ENCODE results near the gene STT3A. TPM values are rescaled to one million over a fixed set of nuclear protein-coding genes. Genes with fewer than 3 reads are reported as not detected.
A peak's percentile ranks its signal among the peaks of the same experiment; 100 is the strongest.

STT3A gene
- total RNA-seq, 1 experiment from 2014 or later = 293 TPM

DNA sequence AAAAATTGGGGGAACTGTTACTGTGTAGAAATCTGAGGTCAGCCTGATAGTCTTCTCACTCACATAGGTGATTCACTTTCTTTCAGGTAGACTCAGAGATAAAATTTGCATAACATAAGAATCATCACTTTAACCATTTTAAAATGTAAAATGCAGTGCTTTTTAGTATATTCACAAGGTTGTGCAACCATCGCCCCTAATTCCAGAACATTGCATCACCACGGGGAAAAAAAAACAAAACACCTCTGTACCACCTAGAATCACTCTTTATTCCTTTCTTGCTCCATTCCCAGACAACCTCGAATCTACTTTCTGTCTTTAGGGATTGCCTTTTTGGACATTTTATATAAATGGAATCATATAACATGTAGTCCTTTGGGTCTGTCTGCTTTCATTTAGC lies 53.2 kb downstream of the STT3A start:
- no peak for TF ChIP-seq CTCF (IDR thresholded peaks at IDR 0.05; ENCODE audit: unreplicated experiment)
- DNase-seq (ENCODE audit: unreplicated experiment) = no peak
- Mint-ChIP-seq H3K9me3 (ENCODE audit: unreplicated experiment) (no peaks in the 10 kb centered on the region), H3K36me3 (ENCODE audit: insufficient read depth, unreplicated experiment) (peaks cover 59% of the 10 kb centered on the region), H3K27ac (ENCODE audit: low read depth, unreplicated experiment) (no peak overlapping the region), H3K4me3 (ENCODE audit: unreplicated experiment) (no peak overlapping the region), H3K27me3 (ENCODE audit: insufficient read depth, unreplicated experiment) (no peaks in the 10 kb centered on the region), H3K4me1 (ENCODE audit: insufficient read depth, unreplicated experiment) (peaks cover 14% of the 10 kb centered on the region)
- POLR2A ChIA-PET = no interaction called here
- intact Hi-C loops (cut with micrococcal nuclease) = no loop called here
- BruUV-seq (replicated peaks) = no TSS peak
- CTCF ChIA-PET = no interaction called here

DNA sequence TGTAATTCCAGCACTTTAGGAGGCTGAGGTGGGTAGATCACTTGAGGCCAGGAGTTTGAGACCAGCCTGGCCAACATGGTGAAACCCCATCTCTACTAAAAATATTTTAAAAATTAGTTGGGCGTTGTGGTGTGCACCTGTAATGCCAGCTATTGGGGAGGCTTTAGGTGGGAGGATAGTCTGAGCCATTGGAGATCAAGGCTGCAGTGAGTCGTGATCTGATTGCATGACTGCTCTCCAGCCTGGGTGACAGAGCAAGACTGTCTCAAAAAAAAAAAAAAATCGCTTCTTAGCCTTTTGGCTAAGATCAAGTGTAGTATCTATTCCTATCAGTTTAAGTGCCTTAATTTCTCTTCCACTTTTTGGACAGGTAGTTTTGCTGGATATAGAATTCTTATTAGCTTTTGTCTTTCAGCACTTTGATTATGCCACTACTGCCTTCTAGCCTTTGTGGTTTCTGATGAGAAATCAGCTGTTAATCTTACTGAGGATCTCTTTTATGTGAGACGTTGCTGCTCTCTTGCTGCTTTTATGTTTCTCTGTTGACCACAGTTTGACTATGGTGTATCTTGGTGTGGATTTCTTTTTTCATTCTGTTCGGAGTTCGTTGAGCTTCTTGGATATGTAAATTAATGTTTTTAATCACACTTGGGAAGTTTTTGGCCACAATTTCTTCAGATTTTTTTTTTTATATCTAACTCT lies 57.0 kb downstream of the STT3A start:
- intact Hi-C loops (cut with micrococcal nuclease) = no loop called here
- ChIA-PET POLR2A (interaction anchor here (0.6 to 0.9 kb wide), 2 partner anchors 57 to 729 kb away, joined by 3 to 8 read pairs; partner anchors contain the start of gene STT3A), CTCF (interaction anchor here (0.6 to 1.4 kb wide), 4 partner anchors 13 to 320 kb away, joined by 3 to 4 read pairs (median 4); no protein-coding TSS in a partner anchor)
- H3K27ac Mint-ChIP-seq (ENCODE audit: low read depth, unreplicated experiment) = no peak overlapping the region
- H3K4me1 Mint-ChIP-seq (ENCODE audit: insufficient read depth, unreplicated experiment) = peaks cover 5% of the 10 kb centered on the region
- no TSS peak for BruUV-seq (replicated peaks)
- no peaks in the 10 kb centered on the region for H3K27me3 Mint-ChIP-seq (ENCODE audit: insufficient read depth, unreplicated experiment)
- DNase-seq (ENCODE audit: unreplicated experiment) = no peak
- no peak overlapping the region for H3K4me3 Mint-ChIP-seq (ENCODE audit: unreplicated experiment)
- H3K9me3 Mint-ChIP-seq (ENCODE audit: unreplicated experiment) = no peaks in the 10 kb centered on the region
- H3K36me3 Mint-ChIP-seq (ENCODE audit: insufficient read depth, unreplicated experiment) = peaks cover 55% of the 10 kb centered on the region
- TF ChIP-seq CTCF (IDR thresholded peaks at IDR 0.05; ENCODE audit: unreplicated experiment) = no peak

DNA sequence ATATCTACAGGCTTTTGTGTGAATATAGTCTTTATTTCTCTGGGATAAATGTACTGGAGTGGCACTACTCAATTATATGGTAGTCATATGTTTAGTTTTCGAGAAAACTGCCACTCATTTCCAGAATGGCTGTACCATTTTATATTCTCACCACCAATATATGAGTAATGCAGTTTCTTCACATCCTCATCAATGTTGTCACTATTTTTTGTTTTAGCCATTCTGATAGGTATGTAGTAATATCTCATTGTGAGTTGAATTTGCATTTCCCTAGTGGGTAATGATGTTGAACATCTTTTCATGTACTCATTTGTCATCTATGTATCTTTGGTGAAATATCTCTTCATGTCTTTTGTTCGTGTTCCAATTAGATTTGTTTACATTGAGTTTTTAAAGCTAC lies 70.0 kb downstream of the STT3A start:
- Mint-ChIP-seq H3K9me3 (ENCODE audit: unreplicated experiment) (peaks cover 26% of the 10 kb centered on the region), H3K36me3 (ENCODE audit: insufficient read depth, unreplicated experiment) (peaks cover 25% of the 10 kb centered on the region), H3K4me1 (ENCODE audit: insufficient read depth, unreplicated experiment) (peaks cover 5% of the 10 kb centered on the region), H3K27me3 (ENCODE audit: insufficient read depth, unreplicated experiment) (no peaks in the 10 kb centered on the region), H3K27ac (ENCODE audit: low read depth, unreplicated experiment) (no peak overlapping the region), H3K4me3 (ENCODE audit: unreplicated experiment) (no peak overlapping the region)
- ChIA-PET CTCF (interaction anchor here (0.5 kb wide), 1 partner anchor 63 kb away, joined by 3 read pairs; no protein-coding TSS in a partner anchor), POLR2A (no interaction called here)
- TF ChIP-seq CTCF (IDR thresholded peaks at IDR 0.05; ENCODE audit: unreplicated experiment) = no peak
- BruUV-seq (replicated peaks) = no TSS peak
- intact Hi-C loops (cut with micrococcal nuclease) = no loop called here
- DNase-seq (ENCODE audit: unreplicated experiment) = no peak

- no peaks in the 10 kb centered on the region for H3K27me3 Mint-ChIP-seq (ENCODE audit: insufficient read depth, unreplicated experiment)
- no peak for DNase-seq (ENCODE audit: unreplicated experiment)
- peaks cover 26% of the 10 kb centered on the region for H3K9me3 Mint-ChIP-seq (ENCODE audit: unreplicated experiment)
- intact Hi-C loops (cut with micrococcal nuclease) = no loop called here
- no peak for TF ChIP-seq CTCF (IDR thresholded peaks at IDR 0.05; ENCODE audit: unreplicated experiment)
- no peak overlapping the region for H3K4me3 Mint-ChIP-seq (ENCODE audit: unreplicated experiment)
- peaks cover 25% of the 10 kb centered on the region for H3K36me3 Mint-ChIP-seq (ENCODE audit: insufficient read depth, unreplicated experiment)
- BruUV-seq (replicated peaks) = no TSS peak
- POLR2A ChIA-PET = interaction anchor here (0.7 kb wide), 2 partner anchors 93 to 170 kb away, joined by 3 read pairs; no protein-coding TSS in a partner anchor
- H3K27ac Mint-ChIP-seq (ENCODE audit: low read depth, unreplicated experiment) = peak overlapping the region; percentile 39
- peaks cover 5% of the 10 kb centered on the region for H3K4me1 Mint-ChIP-seq (ENCODE audit: insufficient read depth, unreplicated experiment)
- CTCF ChIA-PET = no interaction called here
Measured at GRCh38 chr11:125663910-125664309, 71.3 kb downstream of the STT3A start.
